Neural progenitor cell (in vitro differentiated cells): ENCODE measurements around the gene FRAS1. TPM values are rescaled to one million over a fixed set of nuclear protein-coding genes. Genes with fewer than 3 reads are reported as not detected.

Experiments used
- DNase-seq: peaks from one replicate; pipeline ENCODE4 v3.0.0-alpha.2; 2016; ENCODE audit warnings: low spot score
- H2AFZ ChIP-seq: fragments of 200-600 bp; sonication (generic); replicated peaks from 2 replicates; pipeline ENCODE4 v1.6.1; 2016; ENCODE audit warnings: antibody characterized with exemption
- H3F3A ChIP-seq: fragments of 200-600 bp; sonication (generic); 2 replicates; pipeline ENCODE4 v1.6.1; 2016; ENCODE audit warnings: antibody characterized with exemption, low read depth
- H3K27ac ChIP-seq: fragments of 200-600 bp; sonication (generic); 2 replicates; pipeline ENCODE4 v1.5.1; 2016; ENCODE audit warnings: mild to moderate bottlenecking
- H3K27me3 ChIP-seq: fragments of 200-600 bp; sonication (generic); 2 replicates; pipeline ENCODE4 v1.6.1; 2016; ENCODE audit warnings: mild to moderate bottlenecking, moderate library complexity
- H3K36me3 ChIP-seq: fragments of 200-600 bp; sonication (generic); 2 replicates; pipeline ENCODE4 v1.5.1; 2016
- H3K4me1 ChIP-seq: fragments of 200-600 bp; sonication (generic); 2 replicates; pipeline ENCODE4 v1.6.1; 2016; ENCODE audit warnings: mixed run types
- H3K4me2 ChIP-seq: fragments of 200-600 bp; sonication (generic); 2 replicates; pipeline ENCODE4 v1.6.1; 2016
- H3K4me3 ChIP-seq: fragments of 200-600 bp; sonication (generic); 2 replicates; pipeline ENCODE4 v1.5.1; 2016
- H3K79me2 ChIP-seq: fragments of 200-600 bp; sonication (generic); 2 replicates; pipeline ENCODE4 v1.6.1; 2016; ENCODE audit warnings: low read depth
- H3K9ac ChIP-seq: fragments of 200-600 bp; sonication (generic); 2 replicates; pipeline ENCODE4 v1.6.1; 2016
- H3K9me3 ChIP-seq: fragments of 200-600 bp; sonication (generic); 2 replicates; pipeline ENCODE4 v1.5.1; 2016; ENCODE audit warnings: low read depth
- H4K20me1 ChIP-seq: fragments of 200-600 bp; sonication (generic); 2 replicates; pipeline ENCODE4 v1.6.1; 2016; ENCODE audit warnings: low read depth
- H3K27ac Mint-ChIP-seq: 3 replicates; pipeline ENCODE4 v1.8.0; 2021; ENCODE audit warnings: mixed read lengths
- H3K27me3 Mint-ChIP-seq: 2 replicates; pipeline ENCODE4 v1.8.0; 2022; ENCODE audit warnings: low read depth, mild to moderate bottlenecking, inconsistent platforms, moderate library complexity, mixed read lengths; ENCODE audit not compliant: insufficient read depth
- H3K36me3 Mint-ChIP-seq: 3 replicates; pipeline ENCODE4 v1.8.0; 2021; ENCODE audit warnings: mixed read lengths
- H3K4me1 Mint-ChIP-seq: 3 replicates; pipeline ENCODE4 v1.8.0; 2021; ENCODE audit warnings: mixed read lengths
- H3K4me3 Mint-ChIP-seq: 3 replicates; pipeline ENCODE4 v1.8.0; 2021; ENCODE audit warnings: mild to moderate bottlenecking, moderate library complexity, mixed read lengths
- H3K9me3 Mint-ChIP-seq: 3 replicates; pipeline ENCODE4 v1.8.0; 2020; ENCODE audit warnings: mixed read lengths
- CTCF ChIP-seq: fragments of 200-600 bp; sonication (generic); IDR thresholded peaks from 2 replicates; pipeline ENCODE4 v1.5.1; 2017; ENCODE audit warnings: antibody characterized with exemption, mild to moderate bottlenecking
- EZH2 ChIP-seq: fragments of 200-600 bp; sonication (generic); IDR thresholded peaks from 2 replicates; pipeline ENCODE4 v1.6.1; 2017; ENCODE audit warnings: antibody characterized with exemption, mild to moderate bottlenecking, moderate library complexity
- EZH2phosphoT487 ChIP-seq: fragments of 200-600 bp; sonication (generic); IDR thresholded peaks from 2 replicates; pipeline ENCODE4 v1.6.1; 2017; ENCODE audit warnings: antibody characterized with exemption
- total RNA-seq: library from RNA; depleted of rRNA; stranded (reverse); fragments of >200 nt; gene quantifications from 2 replicates; pipeline ENCODE4 v1.2.3, GENCODE V29; 2015; ENCODE audit warnings: low replicate concordance

The FRAS1 gene
- total RNA-seq, 1 donor from 2014 or later = 21.3 TPM

GRCh38 chr4:78145008-78145407 lies 87.9 kb downstream of the FRAS1 start:
- TF ChIP-seq CTCF (no peak), EZH2 (no peak), EZH2phosphoT487 (no peak)
- Histone ChIP-seq H3K9ac (no peak overlapping the region), H3F3A (no peaks in the 10 kb centered on the region), H3K9me3 (no peaks in the 10 kb centered on the region), H3K4me3 (no peak overlapping the region), H3K79me2 (peaks cover 4% of the 10 kb centered on the region), H3K4me2 (no peak overlapping the region), H3K27me3 (no peaks in the 10 kb centered on the region), H2AFZ (no peak overlapping the region), H3K4me1 (no peaks in the 10 kb centered on the region), H3K27ac (no peak overlapping the region), H3K36me3 (no peaks in the 10 kb centered on the region), H4K20me1 (no peaks in the 10 kb centered on the region)
- Mint-ChIP-seq H3K36me3 (peaks cover 3% of the 10 kb centered on the region), H3K27ac (no peak overlapping the region), H3K9me3 (no peaks in the 10 kb centered on the region), H3K27me3 (peaks cover 3% of the 10 kb centered on the region), H3K4me1 (peaks cover 15% of the 10 kb centered on the region), H3K4me3 (no peak overlapping the region)
- DNase-seq = no peak

GRCh38 chr4:78145622-78146021 lies 88.5 kb downstream of the FRAS1 start:
- no peaks in the 10 kb centered on the region for H3K36me3 ChIP-seq
- H3F3A ChIP-seq = no peaks in the 10 kb centered on the region
- no peak overlapping the region for H3K4me2 ChIP-seq
- H3K27ac ChIP-seq = no peak overlapping the region
- no peak overlapping the region for H2AFZ ChIP-seq
- no peaks in the 10 kb centered on the region for H4K20me1 ChIP-seq
- H3K36me3 Mint-ChIP-seq = peaks cover 3% of the 10 kb centered on the region
- no peak overlapping the region for H3K4me3 Mint-ChIP-seq
- peaks cover 3% of the 10 kb centered on the region for H3K27me3 Mint-ChIP-seq
- no peak for DNase-seq
- H3K4me3 ChIP-seq = no peak overlapping the region
- no peaks in the 10 kb centered on the region for H3K4me1 ChIP-seq
- no peaks in the 10 kb centered on the region for H3K9me3 Mint-ChIP-seq
- H3K9me3 ChIP-seq = no peaks in the 10 kb centered on the region
- no peak overlapping the region for H3K9ac ChIP-seq
- no peaks in the 10 kb centered on the region for H3K27me3 ChIP-seq
- no peak overlapping the region for H3K27ac Mint-ChIP-seq
- no peak for TF ChIP-seq EZH2phosphoT487
- TF ChIP-seq EZH2 = no peak
- peaks cover 21% of the 10 kb centered on the region for H3K4me1 Mint-ChIP-seq
- no peaks in the 10 kb centered on the region for H3K79me2 ChIP-seq

DNA sequence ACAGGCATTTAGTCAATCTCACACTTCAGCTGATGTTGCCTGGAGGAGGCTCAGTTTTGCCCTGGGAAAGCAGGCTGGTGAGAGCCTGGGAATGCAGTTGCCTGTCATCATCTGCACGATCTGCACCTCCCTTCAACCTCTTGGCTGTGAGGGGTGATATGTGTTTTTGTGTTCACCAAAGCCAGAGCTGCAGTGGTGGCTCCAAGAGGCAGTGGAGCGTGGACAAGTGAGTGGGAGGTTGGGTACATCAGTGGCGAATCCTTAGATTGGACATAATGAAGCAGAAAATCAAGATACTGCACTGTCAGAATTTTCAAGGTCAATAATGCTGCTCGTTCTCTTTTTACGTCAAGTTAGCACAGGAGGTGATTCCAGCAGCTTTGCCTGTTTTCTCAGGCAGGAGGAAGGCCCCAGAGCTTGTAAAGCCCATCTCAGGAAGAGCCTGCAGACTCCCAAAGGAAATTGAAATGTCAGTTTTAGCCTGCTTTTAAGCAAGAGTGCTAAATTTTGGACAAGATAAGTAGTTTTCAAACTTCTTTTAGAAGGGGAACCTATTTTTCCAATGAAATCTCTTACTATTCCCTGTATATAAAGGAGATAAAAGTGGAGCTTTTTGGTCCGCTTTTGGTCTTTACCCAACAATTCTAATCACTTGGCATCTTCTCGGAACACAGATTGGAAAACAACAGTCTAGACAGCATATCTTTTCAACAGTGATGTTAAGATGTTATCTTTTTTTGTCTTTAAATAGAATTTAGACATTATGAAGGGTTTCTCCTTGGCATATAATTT lies 92.8 kb downstream of the FRAS1 start:
- Histone ChIP-seq H3K36me3 (no peaks in the 10 kb centered on the region), H2AFZ (no peak overlapping the region), H3K4me3 (no peak overlapping the region), H3K27ac (no peak overlapping the region), H3K9ac (no peak overlapping the region), H4K20me1 (no peaks in the 10 kb centered on the region), H3K9me3 (no peaks in the 10 kb centered on the region), H3F3A (no peaks in the 10 kb centered on the region), H3K4me1 (peaks cover under 1% of the 10 kb centered on the region), H3K4me2 (no peak overlapping the region), H3K79me2 (peaks cover 4% of the 10 kb centered on the region), H3K27me3 (no peaks in the 10 kb centered on the region)
- TF ChIP-seq EZH2phosphoT487 = no peak
- TF ChIP-seq CTCF = no peak
- no peak for TF ChIP-seq EZH2
- H3K27ac Mint-ChIP-seq = peak overlapping the region; percentile 89
- H3K4me3 Mint-ChIP-seq = peak overlapping the region; percentile 54
- peaks cover 3% of the 10 kb centered on the region for H3K27me3 Mint-ChIP-seq
- peaks cover 2% of the 10 kb centered on the region for H3K36me3 Mint-ChIP-seq
- H3K4me1 Mint-ChIP-seq = peaks cover 22% of the 10 kb centered on the region
- DNase-seq = no peak
- no peaks in the 10 kb centered on the region for H3K9me3 Mint-ChIP-seq

DNA sequence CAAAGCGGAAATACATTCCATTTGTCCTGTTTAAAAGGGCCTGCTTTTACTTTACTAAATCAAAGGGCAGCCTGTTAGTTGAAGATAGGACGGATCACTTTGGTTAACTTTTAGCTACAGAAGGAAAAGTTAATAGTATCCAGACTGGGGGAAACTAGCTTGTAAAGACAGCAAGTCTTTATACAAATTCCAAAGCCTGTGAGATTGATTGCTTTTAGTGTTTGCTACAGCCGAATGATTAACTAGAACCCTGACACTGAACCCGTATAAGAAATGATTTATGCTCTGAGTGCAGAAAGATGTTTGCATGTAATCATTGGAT lies 93.4 kb downstream of the FRAS1 start:
- H3K27me3 ChIP-seq = no peaks in the 10 kb centered on the region
- no peak overlapping the region for H3K4me2 ChIP-seq
- H2AFZ ChIP-seq = no peak overlapping the region
- H3K36me3 Mint-ChIP-seq = no peaks in the 10 kb centered on the region
- H3K4me3 Mint-ChIP-seq = no peak overlapping the region
- peaks cover 6% of the 10 kb centered on the region for H3K4me1 ChIP-seq
- no peaks in the 10 kb centered on the region for H3K9me3 Mint-ChIP-seq
- no peaks in the 10 kb centered on the region for H3K36me3 ChIP-seq
- H3K4me3 ChIP-seq = no peak overlapping the region
- DNase-seq = no peak
- H3K9me3 ChIP-seq = no peaks in the 10 kb centered on the region
- H4K20me1 ChIP-seq = no peaks in the 10 kb centered on the region
- no peak for TF ChIP-seq EZH2
- no peak for TF ChIP-seq EZH2phosphoT487
- TF ChIP-seq CTCF = no peak
- H3K4me1 Mint-ChIP-seq = peaks cover 24% of the 10 kb centered on the region
- no peaks in the 10 kb centered on the region for H3F3A ChIP-seq
- no peak overlapping the region for H3K27ac ChIP-seq
- no peak overlapping the region for H3K9ac ChIP-seq
- peaks cover 3% of the 10 kb centered on the region for H3K27me3 Mint-ChIP-seq
- H3K79me2 ChIP-seq = peaks cover 4% of the 10 kb centered on the region
- H3K27ac Mint-ChIP-seq = peak overlapping the region; percentile 1
